GM19023 (cell line): ENCODE measurements around the gene DPH3.

Experiments
- ATAC-seq: cut with Tn5 transposase; IDR thresholded peaks from one replicate; pipeline ENCODE4 v1.9.1; 2021; ENCODE audit warnings: mild to moderate bottlenecking, moderate library complexity; ENCODE audit not compliant: unreplicated experiment

Gene DPH3

DNA sequence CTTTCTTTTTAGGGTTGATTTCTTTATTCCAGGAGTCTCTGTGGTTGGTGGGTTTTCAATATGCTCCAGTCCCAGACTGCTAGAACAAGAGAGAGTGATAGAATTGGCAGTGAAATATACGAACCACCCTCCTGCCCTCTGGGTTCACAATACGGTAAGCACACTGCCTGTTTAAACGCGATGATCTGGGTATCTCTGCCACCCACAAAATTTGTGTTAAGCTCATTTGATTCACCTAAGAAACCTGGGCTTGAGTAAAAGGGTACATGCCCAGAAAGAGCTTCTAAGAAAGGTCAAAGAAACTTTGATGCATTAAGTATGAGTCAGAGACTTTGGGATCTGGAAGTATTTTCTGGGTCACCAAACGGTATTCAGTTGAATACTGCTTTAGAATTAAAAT, 30.1 kb upstream of the DPH3 start:
- ATAC-seq = no peak

DNA sequence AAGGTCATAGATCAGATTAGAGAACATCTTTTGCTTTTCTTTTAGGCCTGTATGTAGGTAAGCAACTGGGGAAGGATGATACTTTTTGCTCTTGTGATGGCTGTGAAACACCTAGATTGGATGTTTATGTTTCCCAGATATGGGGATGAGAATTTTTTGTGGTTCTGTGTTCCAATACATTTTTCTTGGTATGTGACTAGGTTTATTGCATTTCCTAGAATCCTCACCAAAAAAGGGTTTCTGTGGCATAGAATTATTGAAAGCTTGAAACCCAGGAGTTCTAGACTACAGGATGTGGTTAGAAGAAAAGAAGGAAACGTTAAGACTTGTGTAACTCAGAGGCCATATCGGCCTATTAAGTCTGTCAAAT, 26.1 kb upstream of the DPH3 start:
- ATAC-seq = no peak

DNA sequence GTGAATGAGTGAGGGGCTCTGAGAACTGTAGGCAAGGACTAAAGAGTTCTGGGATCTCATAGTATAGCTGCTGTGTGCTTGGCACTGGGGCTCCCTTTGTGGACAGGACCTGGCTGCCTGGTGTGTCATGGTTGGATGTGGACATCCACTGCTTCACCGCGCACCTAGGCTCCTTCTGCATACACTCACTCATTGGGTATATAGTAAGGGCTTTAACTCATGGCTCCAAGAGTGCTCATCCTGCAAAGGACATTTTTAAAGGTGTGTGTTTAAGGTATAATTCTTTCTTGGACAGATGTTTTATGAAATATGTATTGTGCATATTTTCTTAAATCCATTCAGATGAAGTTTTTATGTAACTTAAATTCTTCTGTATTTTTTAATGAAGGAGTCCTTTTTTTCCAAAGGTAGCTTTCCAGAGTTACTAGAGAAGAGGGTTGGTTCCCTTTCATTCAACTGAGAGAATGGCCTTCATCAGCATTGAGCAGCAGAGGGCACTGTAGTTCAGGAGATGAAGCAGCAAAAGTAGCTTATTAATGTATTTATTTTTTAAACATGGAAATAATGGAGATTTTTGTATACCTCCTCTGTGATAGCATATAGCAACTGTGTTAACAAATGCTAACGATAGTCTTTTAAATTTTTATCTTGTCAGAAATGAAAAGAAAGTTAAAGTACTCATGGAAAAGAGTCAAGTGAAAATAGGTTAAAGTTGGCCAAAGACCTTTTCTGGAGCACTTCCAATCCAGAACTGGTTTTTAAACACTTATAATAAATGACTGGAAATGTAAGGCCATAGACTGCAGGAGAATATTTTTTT, 25.5 kb upstream of the DPH3 start:
- ATAC-seq = no peak

DNA sequence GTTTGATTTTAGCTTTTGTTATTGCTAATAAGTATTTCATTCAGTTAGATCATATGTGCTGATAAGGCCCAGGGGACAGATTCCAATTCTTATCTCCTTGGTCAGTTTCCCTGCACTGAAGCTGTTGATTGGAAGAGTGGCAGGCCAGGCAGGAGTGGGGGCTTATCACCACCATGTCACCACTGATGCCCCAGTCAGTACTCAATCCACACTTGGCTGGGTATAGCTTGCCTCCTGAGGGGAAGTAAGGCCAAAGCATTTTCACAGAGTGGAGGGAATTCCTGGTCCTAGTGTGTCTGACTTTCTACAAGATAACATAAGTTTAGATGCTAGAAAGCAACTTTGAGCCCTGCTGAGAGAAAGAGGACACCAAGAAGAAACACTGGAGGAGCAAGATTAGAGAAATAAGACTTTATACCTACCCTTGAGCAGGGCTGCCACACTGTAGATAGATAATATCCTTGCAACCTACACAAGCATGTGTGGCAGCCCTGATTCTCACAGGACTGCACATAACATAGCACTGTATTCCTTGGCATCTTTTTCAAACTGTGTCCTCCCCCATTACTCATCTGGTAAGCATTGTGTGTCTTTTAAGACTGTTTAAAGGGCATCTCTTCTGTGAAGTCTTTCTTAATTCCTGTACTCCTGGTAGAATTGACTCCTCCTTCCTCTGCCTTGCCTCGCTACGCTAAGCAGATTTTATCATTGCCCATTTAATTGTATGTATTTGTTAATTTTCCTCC, 24.6 kb upstream of the DPH3 start:
- no peak for ATAC-seq

DNA sequence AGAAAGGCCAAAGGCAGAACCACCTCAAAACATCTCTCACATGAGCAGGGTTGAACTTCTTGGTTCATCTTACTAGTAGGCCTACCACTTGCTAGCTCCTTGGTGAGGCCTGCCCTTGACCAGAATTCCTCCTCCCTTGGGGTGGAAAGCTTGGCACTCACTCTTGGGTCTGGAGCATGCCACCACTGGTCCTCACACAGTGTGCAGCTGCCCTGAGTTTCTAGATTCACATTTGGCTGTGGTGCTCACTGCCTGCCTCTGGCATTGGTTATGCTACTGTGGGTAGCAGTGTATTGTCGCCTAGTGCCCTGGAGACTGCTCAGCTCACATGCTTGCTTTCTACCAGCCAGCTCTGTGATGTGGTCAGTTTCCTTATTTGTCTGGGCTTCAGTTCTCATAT, 23.9 kb upstream of the DPH3 start:
- ATAC-seq = no peak

DNA sequence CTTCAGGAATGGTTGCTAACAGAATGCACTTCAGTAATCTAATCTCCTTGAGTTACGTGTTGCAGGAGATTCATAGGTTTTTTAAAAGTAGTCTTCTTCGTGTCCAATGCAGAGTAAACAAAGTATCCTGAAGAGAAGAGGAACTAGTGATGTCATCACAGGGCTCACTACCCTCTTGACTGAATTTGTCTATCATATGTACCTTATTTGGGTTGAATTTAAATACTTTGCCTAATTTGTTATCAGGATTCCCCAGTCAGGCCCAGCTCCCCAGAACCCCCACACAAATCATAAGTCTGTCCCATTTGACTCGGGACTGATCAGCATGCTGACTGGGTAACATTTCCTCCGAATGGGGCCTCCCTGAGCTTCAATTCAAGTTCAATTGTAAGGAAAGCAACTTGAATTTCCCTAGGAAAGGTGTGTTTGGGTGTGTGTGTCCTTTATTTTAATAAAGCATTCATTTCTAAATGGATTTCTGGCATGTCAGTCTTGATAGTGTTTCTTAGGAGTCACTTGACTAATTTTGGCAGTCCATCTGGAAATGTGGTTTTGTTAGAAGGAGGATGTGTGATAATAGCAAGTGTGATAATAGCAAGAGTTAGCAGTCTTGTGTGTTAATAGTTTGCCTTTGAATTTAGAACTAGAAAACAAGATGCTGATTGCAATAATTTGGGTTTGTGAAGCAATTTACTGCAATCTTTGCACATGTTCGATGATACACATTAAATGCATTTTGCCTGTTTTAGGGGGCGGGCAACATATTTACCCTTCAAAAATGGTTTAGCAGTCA, 22.2 kb upstream of the DPH3 start:
- ATAC-seq = no peak

DNA sequence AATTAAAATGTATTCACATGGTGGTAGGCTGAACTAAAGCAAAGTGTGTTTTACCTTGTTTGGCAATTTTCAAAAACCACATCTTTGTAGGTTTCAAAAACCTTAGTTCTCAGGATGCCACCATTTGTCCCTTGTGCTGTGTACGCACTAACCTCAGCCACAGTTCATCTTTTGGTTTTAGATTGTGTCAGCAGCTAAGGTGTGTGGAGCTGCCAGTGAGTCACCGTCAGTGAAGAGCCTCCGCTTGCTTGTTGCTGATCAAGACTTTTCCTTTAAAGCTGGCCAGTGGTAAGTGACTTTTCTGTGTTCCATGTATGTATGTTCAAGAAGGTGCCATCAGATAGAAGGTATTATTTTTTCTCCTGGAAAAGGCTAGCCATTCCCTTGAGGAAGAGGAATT, 21.4 kb upstream of the DPH3 start:
- peak; percentile 65 for ATAC-seq

DNA sequence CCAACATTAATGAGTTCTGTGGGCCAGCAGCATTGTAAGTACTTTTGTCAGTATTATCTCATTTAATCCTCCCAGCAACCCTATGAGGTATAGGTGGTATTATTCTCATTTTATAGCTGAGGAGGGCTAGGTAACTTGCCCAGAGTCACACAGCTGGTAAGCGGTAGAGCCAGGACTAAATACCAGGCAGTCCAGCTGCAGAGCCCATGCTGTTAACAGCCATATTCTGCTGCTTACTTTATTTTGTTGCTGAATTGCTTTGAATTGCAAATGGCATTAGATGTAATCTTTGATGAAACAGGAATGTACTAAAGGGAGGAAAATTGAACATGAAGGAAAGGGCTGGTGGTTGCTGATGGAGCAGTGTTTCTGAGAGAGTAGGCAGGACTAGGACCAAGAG, 19.9 kb upstream of the DPH3 start:
- ATAC-seq = no peak

DNA sequence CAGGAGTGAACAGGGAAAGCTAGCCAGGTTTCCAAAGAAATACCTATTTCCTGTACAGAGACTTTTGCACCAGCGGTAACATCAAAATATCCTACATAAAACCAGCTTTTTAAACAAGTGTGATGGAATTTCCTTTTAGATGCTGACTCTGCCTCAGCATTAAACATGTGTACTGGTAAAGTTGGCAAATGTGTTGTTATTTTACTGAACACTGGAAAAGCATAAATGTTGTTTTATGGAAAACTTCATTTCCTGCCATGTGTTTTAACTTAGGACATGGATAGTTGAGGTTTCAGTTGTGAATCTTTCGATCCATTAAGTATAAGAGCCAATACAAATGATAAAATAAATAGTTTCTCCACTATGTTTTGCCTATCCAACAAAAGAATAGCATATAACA, 15.9 kb upstream of the DPH3 start:
- no peak for ATAC-seq

DNA sequence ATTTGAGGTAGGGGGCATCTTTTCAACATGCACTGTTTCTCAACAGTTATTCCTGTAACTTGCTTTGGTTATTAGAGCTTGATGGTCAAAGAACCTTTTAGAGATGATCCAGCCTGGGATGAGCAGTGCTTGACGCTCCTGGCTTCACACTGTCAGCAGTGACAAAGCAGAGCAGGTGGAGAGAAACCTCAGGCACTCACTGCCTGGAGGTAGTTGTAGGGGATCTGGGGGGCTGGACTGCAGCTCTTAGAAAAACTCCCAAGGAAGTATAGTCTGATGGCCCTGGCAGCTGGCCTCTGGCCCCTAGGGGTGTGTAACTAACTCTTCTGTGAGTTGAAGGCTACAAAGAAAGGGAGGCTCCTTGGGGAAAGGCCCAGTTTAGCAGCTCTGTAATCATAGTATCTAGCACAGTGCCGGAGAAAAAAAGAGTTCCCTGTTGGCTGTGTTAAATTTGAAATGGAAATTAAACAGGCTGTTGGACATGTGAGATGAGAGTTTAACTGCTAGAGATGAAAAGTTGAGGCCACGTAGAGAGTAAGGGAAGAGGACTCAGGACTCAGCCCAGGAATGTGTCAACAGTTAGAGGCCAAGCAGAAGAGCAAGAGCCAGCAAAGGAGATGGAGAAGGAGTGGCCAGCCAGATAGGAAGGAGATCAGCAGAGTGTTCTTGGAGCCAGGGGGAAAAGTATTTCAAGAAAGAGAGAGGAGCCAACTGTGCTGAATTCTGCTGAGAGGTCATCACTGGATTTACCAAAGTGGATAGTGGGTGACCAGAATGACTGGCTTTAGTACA, 14.5 kb upstream of the DPH3 start:
- ATAC-seq = no peak

DNA sequence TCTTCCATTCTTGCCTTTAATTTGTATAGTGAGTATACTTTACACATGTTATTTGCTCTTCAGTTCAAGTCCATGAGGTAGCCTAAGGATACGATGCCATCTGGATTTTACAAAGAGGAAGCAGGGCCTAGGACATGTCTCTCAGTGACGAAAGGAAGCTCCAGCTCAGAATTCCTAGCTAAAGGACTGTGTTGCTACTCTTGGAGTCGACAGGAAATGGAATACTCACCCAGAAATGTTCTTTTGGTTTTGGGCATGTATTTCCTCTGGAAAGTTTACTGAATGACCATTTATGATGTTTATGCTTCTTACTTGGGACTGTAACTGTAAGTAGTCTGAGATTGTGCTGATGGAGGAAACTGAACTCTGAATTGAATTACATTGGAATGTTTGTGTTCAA, 12.7 kb upstream of the DPH3 start:
- ATAC-seq = no peak

DNA sequence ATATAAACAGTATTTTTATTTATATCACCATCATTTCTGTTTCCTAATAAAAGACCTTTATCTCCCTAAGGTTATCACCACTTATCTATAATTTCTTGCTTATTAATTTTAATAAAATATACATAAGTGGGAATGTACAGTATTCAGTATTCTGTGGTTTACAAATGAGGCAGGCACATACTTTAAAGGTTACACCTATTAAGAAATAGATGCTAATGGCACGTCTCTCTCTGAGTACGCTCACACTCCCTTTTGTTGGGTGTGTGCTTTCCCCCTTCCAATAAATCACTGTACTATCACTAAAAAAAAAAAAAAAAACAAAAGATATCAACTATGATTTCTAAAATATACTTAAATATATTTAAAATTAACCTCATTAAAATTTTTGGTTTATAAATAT, 9.1 kb upstream of the DPH3 start:
- ATAC-seq = no peak

DNA sequence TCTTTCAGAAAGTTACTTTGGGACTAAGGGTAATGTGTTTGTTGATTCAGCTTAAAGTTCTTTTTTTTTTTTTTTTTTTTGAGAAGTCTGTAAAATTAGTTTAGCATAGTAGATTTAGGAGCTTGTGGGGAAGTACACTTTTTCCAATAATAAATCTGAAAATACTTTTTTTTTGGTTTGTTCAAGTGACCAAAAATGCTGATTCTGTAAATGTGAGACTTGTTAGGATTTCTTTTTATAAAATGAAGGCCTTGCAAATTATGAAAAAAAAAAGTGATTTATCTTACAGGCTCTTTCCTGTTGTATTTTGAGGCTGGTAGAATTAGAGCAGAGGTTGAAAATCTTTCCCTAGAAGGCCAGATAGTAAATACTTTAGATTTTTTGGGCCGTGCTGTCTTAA, 7.8 kb upstream of the DPH3 start:
- ATAC-seq = no peak

DNA sequence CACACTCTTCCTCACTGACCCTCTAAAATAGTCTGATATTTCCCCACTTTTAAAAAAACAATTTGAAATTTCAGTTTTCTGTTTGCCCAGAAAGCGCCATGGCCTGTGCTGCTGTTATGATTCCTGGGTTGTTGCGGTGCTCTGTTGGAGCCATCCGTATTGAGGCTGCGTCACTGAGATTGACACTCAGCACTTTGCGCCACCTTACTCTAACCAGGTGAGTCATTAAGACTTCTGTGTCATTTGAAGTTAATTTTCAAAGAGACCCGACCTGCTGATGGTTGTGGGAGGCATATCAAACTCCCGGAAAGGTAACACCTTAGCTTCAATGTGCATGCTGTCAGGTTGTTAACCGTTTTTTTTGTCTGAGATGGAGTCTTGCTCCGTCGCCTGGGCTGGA, 6.1 kb upstream of the DPH3 start:
- no peak for ATAC-seq

DNA sequence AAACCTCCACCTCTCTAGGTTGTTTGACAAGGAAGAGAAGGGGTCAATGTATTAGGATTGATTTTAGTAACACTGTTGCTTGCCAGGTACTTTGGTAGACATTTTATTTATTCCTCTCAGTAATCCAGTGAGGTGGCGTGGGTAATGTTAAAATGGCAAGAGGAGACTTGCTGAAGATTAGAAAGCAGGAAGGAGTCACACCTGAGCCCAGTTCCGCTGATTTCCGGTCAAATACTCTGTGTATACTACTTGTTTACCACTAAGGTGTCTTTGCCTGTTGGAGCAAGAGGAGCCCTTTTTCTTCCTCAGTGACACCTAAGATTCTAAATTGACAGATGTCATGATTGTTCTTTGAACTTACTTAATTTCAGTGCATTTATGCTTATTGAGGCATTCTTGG, 2.0 kb upstream of the DPH3 start:
- no peak for ATAC-seq

DNA sequence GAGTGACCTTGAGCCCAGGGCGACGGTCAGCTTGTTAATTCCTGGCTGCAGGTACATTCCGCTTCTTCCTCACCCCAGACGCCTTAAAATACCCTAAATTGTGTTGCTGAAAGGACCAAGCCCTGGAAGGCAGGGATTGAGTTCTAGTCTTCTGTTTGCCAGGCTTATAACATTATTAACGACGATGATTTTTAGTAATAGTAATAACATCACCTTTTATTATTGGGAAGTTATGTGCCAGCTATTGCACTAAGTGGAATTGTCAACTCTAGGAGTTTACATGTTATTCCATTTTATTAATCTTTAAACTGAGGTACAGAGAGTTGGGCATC, 678 bp upstream of the DPH3 start:
- ATAC-seq = no peak

DNA sequence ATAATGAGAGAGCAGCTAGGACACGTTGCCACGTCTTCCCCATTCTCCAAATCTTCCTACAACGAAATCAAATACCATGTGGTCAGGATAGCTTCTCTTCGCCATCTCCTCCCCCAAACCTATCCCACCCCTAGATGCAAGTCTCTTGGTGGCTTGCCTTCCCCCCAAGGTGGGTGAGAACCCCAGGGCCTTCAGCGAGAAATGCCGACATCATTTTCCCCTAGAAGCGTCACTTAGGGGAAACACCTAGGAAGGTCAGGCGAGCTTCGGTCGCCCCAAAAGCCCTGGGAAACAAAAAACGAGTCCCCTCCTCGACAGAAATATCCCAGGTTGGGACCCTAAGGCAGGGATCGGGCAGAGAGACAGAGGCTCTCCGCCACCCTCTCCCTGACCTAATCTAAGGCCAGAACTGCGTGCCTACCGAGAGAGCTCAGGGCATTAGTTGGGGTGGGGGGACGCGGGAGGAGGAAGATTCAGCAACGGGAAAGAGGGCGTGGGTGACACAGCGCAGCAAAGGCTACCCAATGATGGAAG, 502 bp downstream of the DPH3 start:
- ATAC-seq = no peak

DNA sequence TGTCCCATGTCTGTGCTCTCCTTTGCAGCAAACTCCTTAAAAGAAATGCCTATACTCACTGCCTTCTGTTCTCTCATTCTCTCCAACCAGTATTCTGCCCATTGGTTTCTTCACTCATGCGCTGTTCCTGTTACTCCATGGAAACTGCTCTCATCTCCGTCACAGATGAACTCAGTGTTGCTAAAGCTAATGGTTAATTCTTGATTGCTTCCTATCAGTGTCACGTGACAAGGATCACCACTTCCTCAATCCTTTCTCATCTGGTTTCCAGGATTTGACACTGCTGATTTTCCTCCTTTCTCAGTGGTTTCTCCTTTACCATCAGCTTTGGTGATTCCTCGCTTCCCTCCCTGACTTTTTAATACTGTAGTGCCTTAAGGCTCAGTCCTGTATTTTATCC, 2.6 kb downstream of the DPH3 start:
- no peak for ATAC-seq

DNA sequence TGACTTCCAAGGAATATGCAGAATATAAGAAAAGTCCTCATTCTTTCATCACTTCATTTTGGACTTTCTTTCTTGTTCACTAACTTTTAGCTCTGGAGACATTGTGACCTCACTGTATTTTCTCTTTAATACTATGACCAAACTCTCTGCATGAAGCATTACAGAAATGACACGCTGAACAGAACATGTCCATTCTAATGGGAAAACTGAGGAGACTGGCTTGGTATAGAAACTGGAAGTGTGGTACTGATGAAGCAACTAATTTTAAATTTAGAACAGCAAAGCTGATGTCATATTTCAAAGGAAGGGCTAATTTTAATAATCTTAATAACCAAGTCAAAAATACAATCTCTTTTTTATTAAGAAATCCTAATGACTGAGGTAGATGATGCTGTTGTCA, 4.7 kb downstream of the DPH3 start:
- ATAC-seq = no peak

DNA sequence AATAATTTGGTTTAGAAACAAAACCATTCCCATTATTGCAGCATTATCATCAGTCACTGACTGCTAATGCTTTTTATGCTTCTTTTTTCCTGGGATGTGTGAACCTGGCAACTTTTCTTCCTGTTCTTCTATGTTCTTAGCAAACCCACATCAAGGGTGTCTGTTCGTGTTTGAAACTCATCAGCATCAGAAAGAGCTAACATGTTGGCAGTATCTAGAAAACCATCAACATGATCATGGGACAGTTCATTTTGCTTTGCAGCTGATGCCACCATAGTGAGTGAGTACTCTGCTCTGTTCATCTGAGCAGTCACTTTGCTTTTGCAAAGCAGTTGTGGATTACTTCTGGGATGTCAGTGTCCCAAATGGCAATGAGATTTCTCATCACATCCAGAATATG, 5.9 kb downstream of the DPH3 start:
- ATAC-seq = no peak

DNA sequence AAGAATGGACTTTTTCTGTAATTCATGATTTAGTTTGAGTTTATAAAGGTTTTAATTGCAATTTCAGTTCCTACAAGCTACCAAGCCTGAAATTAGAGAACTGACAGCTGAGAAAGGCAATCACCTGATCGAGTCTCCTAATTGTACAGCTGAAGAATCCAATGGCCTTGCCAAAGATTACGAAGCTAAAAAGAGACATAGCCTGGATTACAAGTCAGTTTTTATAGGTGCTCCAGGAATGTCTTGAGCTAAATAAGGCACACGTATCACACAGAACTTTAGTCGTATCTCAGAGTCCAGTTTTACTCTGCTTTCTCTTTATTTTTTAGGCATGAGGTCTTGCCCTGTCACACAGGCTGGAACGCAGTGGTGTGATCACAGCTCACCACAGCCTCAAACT, 6.6 kb downstream of the DPH3 start:
- ATAC-seq = no peak
